SK-N-SH treated with all-trans-retinoic acid at 6 μM for 48 hours (cell line): ENCODE data around the gene STIM2.

Experiments
- ATAC-seq: fragments of 200-7000 bp; cut with Tn5 transposase; 3 replicates; pipeline ENCODE4 v1.9.1; 2020; ENCODE audit warnings: mild to moderate bottlenecking, moderate library complexity
- ARNTL ChIP-seq: fragments of 450-650 bp; formaldehyde crosslinking; IDR thresholded peaks from 2 replicates; pipeline ENCODE4 v1.5.0; 2020; ENCODE audit warnings: low read depth, mild to moderate bottlenecking, moderate library complexity, borderline replicate concordance
- BACH2 ChIP-seq: fragments of 250-450 bp; sonication (Bioruptor Pico); IDR thresholded peaks from 2 replicates; pipeline ENCODE4 v1.9.0; 2021; ENCODE audit warnings: mild to moderate bottlenecking, borderline replicate concordance
- CSDC2 ChIP-seq: fragments of 250-450 bp; sonication (Bioruptor Pico); IDR thresholded peaks from 2 replicates; pipeline ENCODE4 v1.5.0; 2020; ENCODE audit warnings: mild to moderate bottlenecking, moderate library complexity
- ESRRG ChIP-seq: fragments of 250-450 bp; sonication (Bioruptor Pico); IDR thresholded peaks from 2 replicates; pipeline ENCODE4 v1.6.1; 2021; ENCODE audit warnings: mild to moderate bottlenecking
- ISL1 ChIP-seq: fragments of 250-450 bp; sonication (Bioruptor Pico); IDR thresholded peaks from 2 replicates; pipeline ENCODE4 v2.1.2; 2022; ENCODE audit warnings: mild to moderate bottlenecking, moderate library complexity
- OSR1 ChIP-seq: fragments of 250-450 bp; sonication (Bioruptor Pico); IDR thresholded peaks from 2 replicates; pipeline ENCODE4 v1.8.0; 2022; ENCODE audit warnings: moderate library complexity, mild to moderate bottlenecking, inconsistent platforms
- TCF4 ChIP-seq: fragments of 250-450 bp; sonication (Bioruptor Pico); IDR thresholded peaks from 2 replicates; pipeline ENCODE4 v1.8.0; 2021; ENCODE audit warnings: mild to moderate bottlenecking, moderate library complexity, borderline replicate concordance
- ZC3H10 ChIP-seq: fragments of 250-450 bp; sonication (Bioruptor Pico); IDR thresholded peaks from 2 replicates; pipeline ENCODE4 v1.5.1; 2021; ENCODE audit warnings: mild to moderate bottlenecking, moderate library complexity
- ZFP3 ChIP-seq: fragments of 250-450 bp; sonication (Bioruptor Pico); IDR thresholded peaks from 2 replicates; pipeline ENCODE4 v1.5.0; 2020; ENCODE audit warnings: mild to moderate bottlenecking, moderate library complexity
- ZFP30 ChIP-seq: fragments of 450-650 bp; formaldehyde crosslinking; IDR thresholded peaks from 2 replicates; pipeline ENCODE4 v1.5.0; 2022; ENCODE audit warnings: mild to moderate bottlenecking, moderate library complexity
- ZNF565 ChIP-seq: fragments of 450-650 bp; formaldehyde crosslinking; conservative IDR thresholded peaks from 2 replicates; pipeline ENCODE4 v1.5.0; 2020; ENCODE audit warnings: low read depth, mild to moderate bottlenecking, moderate library complexity
- ZNF8 ChIP-seq: fragments of 450-650 bp; formaldehyde crosslinking; IDR thresholded peaks from 2 replicates; pipeline ENCODE4 v1.5.0; 2020; ENCODE audit warnings: mild to moderate bottlenecking, moderate library complexity
- TF ChIP-seq, protein P1 (sequence below): fragments of 250-450 bp; sonication (Bioruptor Pico); IDR thresholded peaks from 2 replicates; pipeline ENCODE4 v1.5.0; 2020; ENCODE audit warnings: mild to moderate bottlenecking, moderate library complexity
- TF ChIP-seq, protein P2 (sequence below): fragments of 250-450 bp; sonication (Bioruptor Pico); IDR thresholded peaks from 2 replicates; pipeline ENCODE4 v1.5.1; 2021; ENCODE audit warnings: mild to moderate bottlenecking, moderate library complexity
- TF ChIP-seq, protein P3 (sequence below): fragments of 250-450 bp; sonication (Bioruptor Pico); IDR thresholded peaks from 2 replicates; pipeline ENCODE4 v1.8.0; 2020; ENCODE audit warnings: mild to moderate bottlenecking, moderate library complexity, borderline replicate concordance
- TF ChIP-seq, protein P4 (sequence below): fragments of 250-450 bp; sonication (Bioruptor Pico); IDR thresholded peaks from 2 replicates; pipeline ENCODE4 v1.8.0; 2021; ENCODE audit warnings: low read depth, mild to moderate bottlenecking, moderate library complexity, borderline replicate concordance
- TF ChIP-seq, protein P5 (sequence below): fragments of 250-450 bp; sonication (Bioruptor Pico); IDR thresholded peaks from 2 replicates; pipeline ENCODE4 v1.5.1; 2020; ENCODE audit warnings: low read depth, mild to moderate bottlenecking, moderate library complexity

STIM2 gene

DNA sequence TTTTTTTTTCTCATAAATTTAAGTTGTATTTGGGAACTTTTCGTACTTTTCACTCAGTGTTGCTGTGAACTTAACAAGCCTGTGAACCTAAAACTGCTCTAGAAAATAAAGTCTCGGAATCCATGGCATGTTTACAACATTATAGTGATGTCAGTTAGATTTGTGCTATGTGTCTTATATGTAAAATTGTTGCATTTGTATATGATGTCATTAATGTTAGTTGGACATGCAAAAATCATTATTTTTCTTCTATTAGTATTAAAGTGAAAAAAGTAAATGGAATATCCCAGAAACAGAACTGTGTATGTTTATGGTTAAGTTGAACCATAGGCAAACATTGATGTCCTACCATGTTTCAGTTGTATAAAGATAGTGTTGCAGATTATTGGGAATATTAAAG is 85.2 kb downstream of the STIM2 start (continued):
- TF ChIP-seq, protein P1, sequence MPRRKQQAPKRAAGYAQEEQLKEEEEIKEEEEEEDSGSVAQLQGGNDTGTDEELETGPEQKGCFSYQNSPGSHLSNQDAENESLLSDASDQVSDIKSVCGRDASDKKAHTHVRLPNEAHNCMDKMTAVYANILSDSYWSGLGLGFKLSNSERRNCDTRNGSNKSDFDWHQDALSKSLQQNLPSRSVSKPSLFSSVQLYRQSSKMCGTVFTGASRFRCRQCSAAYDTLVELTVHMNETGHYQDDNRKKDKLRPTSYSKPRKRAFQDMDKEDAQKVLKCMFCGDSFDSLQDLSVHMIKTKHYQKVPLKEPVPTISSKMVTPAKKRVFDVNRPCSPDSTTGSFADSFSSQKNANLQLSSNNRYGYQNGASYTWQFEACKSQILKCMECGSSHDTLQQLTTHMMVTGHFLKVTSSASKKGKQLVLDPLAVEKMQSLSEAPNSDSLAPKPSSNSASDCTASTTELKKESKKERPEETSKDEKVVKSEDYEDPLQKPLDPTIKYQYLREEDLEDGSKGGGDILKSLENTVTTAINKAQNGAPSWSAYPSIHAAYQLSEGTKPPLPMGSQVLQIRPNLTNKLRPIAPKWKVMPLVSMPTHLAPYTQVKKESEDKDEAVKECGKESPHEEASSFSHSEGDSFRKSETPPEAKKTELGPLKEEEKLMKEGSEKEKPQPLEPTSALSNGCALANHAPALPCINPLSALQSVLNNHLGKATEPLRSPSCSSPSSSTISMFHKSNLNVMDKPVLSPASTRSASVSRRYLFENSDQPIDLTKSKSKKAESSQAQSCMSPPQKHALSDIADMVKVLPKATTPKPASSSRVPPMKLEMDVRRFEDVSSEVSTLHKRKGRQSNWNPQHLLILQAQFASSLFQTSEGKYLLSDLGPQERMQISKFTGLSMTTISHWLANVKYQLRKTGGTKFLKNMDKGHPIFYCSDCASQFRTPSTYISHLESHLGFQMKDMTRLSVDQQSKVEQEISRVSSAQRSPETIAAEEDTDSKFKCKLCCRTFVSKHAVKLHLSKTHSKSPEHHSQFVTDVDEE (CRISPR knock-in tag): no peak
- no peak for TF ChIP-seq OSR1 (CRISPR knock-in tag)

DNA sequence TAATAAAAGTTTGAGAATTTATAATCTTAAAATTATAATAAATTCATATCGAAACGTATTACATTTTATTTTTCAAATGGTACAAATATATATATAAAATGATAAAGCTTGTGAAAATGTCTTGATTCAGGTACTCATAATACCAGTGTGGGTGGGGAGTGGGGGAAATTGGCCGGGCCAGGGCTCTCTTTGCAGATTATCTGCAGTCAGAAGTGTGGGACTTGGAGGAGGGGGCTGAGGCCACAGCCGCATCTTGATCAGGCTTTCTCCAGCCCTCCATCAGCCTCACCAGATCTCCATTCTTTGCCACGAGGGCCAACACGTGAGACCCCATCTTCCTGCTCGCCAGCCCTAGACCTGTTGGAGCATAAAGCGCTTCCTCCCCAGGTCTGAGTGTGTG is 86.7 kb downstream of the STIM2 start:
- no peak for ATAC-seq
- TF ChIP-seq, protein P2, sequence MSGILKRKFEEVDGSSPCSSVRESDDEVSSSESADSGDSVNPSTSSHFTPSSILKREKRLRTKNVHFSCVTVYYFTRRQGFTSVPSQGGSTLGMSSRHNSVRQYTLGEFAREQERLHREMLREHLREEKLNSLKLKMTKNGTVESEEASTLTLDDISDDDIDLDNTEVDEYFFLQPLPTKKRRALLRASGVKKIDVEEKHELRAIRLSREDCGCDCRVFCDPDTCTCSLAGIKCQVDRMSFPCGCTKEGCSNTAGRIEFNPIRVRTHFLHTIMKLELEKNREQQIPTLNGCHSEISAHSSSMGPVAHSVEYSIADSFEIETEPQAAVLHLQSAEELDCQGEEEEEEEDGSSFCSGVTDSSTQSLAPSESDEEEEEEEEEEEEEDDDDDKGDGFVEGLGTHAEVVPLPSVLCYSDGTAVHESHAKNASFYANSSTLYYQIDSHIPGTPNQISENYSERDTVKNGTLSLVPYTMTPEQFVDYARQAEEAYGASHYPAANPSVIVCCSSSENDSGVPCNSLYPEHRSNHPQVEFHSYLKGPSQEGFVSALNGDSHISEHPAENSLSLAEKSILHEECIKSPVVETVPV (CRISPR knock-in tag): no peak
- TF ChIP-seq, protein P3, sequence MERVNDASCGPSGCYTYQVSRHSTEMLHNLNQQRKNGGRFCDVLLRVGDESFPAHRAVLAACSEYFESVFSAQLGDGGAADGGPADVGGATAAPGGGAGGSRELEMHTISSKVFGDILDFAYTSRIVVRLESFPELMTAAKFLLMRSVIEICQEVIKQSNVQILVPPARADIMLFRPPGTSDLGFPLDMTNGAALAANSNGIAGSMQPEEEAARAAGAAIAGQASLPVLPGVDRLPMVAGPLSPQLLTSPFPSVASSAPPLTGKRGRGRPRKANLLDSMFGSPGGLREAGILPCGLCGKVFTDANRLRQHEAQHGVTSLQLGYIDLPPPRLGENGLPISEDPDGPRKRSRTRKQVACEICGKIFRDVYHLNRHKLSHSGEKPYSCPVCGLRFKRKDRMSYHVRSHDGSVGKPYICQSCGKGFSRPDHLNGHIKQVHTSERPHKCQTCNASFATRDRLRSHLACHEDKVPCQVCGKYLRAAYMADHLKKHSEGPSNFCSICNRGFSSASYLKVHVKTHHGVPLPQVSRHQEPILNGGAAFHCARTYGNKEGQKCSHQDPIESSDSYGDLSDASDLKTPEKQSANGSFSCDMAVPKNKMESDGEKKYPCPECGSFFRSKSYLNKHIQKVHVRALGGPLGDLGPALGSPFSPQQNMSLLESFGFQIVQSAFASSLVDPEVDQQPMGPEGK: no peak
- TF ChIP-seq ISL1: no peak
- no peak for TF ChIP-seq ARNTL (CRISPR knock-in tag)
- no peak for TF ChIP-seq CSDC2
- TF ChIP-seq ZNF8 (CRISPR knock-in tag): no peak
- TF ChIP-seq ZFP3 (CRISPR knock-in tag): no peak
- TF ChIP-seq ESRRG (CRISPR knock-in tag): no peak
- TF ChIP-seq ZNF565: no peak
- no peak for TF ChIP-seq ZC3H10 (CRISPR knock-in tag)

DNA sequence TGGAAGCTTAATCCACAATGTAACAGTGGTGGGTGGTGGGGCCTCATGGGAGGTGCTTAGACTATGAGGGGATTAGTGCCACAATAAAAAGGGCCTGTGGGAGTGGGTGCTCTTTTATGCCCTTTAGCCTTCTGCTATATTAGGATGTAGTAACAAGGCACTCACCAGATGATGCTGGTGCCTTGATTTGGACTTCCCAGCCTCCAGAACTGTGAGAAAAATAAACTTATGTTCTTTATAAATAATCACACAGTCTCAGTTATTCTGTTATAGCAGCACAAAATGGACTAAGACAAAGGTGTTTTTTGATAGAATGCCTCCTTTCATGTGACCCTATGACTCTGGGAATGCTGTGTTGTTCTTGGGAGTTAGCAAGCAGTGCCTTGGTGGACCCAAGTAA is 89.8 kb downstream of the STIM2 start:
- TF ChIP-seq ZFP30 (CRISPR knock-in tag): no peak
- no peak for TF ChIP-seq ESRRG (CRISPR knock-in tag)
- TF ChIP-seq, protein P4, sequence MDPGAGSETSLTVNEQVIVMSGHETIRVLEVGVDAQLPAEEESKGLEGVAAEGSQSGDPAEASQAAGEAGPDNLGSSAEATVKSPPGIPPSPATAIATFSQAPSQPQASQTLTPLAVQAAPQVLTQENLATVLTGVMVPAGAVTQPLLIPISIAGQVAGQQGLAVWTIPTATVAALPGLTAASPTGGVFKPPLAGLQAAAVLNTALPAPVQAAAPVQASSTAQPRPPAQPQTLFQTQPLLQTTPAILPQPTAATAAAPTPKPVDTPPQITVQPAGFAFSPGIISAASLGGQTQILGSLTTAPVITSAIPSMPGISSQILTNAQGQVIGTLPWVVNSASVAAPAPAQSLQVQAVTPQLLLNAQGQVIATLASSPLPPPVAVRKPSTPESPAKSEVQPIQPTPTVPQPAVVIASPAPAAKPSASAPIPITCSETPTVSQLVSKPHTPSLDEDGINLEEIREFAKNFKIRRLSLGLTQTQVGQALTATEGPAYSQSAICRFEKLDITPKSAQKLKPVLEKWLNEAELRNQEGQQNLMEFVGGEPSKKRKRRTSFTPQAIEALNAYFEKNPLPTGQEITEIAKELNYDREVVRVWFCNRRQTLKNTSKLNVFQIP (CRISPR knock-in tag): no peak
- TF ChIP-seq OSR1 (CRISPR knock-in tag): no peak
- TF ChIP-seq, protein P5, sequence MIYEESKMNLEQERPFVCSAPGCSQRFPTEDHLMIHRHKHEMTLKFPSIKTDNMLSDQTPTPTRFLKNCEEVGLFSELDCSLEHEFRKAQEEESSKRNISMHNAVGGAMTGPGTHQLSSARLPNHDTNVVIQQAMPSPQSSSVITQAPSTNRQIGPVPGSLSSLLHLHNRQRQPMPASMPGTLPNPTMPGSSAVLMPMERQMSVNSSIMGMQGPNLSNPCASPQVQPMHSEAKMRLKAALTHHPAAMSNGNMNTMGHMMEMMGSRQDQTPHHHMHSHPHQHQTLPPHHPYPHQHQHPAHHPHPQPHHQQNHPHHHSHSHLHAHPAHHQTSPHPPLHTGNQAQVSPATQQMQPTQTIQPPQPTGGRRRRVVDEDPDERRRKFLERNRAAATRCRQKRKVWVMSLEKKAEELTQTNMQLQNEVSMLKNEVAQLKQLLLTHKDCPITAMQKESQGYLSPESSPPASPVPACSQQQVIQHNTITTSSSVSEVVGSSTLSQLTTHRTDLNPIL (CRISPR knock-in tag): no peak
- ATAC-seq: no peak

DNA sequence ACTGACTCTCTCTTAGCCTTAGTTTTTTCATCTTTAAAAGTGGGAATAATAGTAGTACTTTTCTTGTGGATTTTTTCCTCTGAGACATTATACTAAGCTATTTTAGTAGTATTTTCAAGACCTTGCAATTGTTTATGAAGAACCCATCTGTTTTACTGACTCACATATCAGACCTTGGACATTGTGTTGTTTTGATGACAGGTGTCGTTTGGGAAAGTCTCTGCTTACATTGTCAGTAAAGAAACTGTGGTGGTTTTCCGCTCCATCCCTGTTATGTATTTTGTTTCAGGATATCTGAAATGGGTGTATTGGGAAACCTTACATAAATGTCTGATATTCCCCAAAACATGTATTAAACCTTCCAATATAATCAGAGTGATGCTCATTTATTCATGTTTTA is 92.2 kb downstream of the STIM2 start:
- no peak for ATAC-seq
- TF ChIP-seq ZNF8 (CRISPR knock-in tag): no peak
- TF ChIP-seq BACH2: no peak
- no peak for TF ChIP-seq OSR1 (CRISPR knock-in tag)
- TF ChIP-seq, protein P2 (CRISPR knock-in tag): no peak
- TF ChIP-seq ZFP30 (CRISPR knock-in tag): no peak
- TF ChIP-seq ISL1: no peak
- no peak for TF ChIP-seq ZNF565
- no peak for TF ChIP-seq TCF4
- TF ChIP-seq, protein P4 (CRISPR knock-in tag): no peak
- no peak for TF ChIP-seq ESRRG (CRISPR knock-in tag)
